ENCODE data around the gene ERGIC1.

DNA sequence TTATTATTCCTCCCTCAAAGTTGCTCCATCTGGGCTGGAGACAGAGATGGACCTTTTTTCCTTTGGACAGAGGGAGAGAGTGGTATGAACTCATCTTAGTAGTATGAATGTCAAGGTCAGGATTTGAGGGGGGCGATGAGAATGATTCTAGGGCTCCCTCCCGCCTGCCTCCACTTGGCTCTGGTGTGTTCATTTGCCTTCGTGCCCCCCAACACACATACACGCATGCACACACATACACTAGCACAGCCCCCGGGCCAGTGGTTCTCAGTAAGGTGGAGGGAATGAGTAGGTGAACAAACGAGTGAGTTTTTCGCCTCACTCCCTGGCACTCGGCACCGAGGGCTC is 44.5 kb downstream of the ERGIC1 start:
- TF ChIP-seq, protein P1, sequence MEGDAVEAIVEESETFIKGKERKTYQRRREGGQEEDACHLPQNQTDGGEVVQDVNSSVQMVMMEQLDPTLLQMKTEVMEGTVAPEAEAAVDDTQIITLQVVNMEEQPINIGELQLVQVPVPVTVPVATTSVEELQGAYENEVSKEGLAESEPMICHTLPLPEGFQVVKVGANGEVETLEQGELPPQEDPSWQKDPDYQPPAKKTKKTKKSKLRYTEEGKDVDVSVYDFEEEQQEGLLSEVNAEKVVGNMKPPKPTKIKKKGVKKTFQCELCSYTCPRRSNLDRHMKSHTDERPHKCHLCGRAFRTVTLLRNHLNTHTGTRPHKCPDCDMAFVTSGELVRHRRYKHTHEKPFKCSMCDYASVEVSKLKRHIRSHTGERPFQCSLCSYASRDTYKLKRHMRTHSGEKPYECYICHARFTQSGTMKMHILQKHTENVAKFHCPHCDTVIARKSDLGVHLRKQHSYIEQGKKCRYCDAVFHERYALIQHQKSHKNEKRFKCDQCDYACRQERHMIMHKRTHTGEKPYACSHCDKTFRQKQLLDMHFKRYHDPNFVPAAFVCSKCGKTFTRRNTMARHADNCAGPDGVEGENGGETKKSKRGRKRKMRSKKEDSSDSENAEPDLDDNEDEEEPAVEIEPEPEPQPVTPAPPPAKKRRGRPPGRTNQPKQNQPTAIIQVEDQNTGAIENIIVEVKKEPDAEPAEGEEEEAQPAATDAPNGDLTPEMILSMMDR (IDR thresholded peaks at IDR 0.05; ENCODE audit: low read length): no peak
- no peak for TF ChIP-seq EZH2phosphoT487 (IDR thresholded peaks at IDR 0.05; ENCODE audit: low read length)
